CD4-positive, alpha-beta T cell treated with Interleukin-4 for 1 hour (primary cell): ENCODE measurements around the gene KAT8.
A peak's percentile ranks its signal among the peaks of the same experiment; 100 is the strongest.

ENCODE experiments used
- DNase-seq, 2 donors: peaks; one replicate each; pipeline ENCODE4 v3.0.0-alpha.2; 2020 to 2022

The KAT8 gene

DNA sequence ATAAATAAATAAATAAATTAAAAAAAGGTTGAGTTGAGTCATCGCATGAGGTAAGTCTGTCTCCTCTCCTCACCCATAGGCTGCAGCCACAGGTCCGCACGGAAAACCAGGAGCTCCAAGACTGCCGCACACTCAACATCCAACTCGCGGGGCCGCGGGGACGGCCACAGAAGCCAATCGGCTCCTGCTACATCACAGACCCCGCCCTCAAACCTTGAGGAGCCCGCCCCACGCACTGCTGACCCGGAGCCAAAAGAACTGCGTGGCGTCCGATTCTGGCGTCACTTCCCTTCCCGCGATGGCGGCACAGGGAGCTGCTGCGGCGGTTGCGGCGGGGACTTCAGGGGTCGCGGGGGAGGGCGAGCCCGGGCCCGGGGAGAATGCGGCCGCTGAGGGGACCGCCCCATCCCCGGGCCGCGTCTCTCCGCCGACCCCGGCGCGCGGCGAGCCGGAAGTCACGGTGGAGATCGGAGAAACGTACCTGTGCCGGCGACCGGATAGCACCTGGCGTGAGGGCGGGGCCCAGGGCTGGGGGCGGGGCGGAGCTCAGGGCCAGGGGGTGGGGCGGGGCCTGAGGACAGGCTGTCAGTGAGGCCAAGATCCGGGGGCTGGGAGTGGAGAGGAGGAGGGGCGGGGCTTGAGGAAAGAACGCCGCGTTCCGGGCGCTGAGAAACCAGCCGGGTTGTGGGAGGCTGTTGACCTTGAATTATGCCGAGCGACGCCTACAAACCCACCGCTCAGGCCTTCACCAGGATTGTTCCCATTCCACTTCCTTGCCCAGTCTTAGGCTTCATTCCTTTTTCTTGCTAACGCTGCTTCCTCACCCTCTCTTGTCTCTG lies at the start of gene KAT8:
Gene KAT8, plus strand, starts transcription at position 281 of the 839 bp plus-strand sequence. Its CDS starts 18 bp downstream, at position 299.
- DNase-seq = peak; percentile 98

DNA sequence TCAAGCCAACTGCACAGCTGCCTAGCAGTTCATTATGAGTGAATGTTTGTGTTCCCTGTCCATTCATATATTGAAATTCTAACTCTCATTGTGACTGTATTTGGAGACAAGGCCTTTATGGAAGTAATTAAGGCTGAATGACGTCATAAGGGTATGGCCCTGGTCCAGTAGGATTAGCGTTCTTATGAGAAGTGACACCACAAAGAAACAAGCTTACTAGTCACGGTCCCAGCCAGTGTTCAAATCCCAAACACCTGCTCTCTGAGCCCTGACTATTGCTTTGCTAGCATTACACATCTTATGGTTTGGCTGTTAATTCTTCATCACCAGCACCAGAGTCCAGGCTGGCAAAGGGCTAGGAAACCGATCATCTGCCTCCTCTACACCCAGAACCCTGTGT lies 45.6 kb upstream of the KAT8 start:
- DNase-seq = no peak

DNA sequence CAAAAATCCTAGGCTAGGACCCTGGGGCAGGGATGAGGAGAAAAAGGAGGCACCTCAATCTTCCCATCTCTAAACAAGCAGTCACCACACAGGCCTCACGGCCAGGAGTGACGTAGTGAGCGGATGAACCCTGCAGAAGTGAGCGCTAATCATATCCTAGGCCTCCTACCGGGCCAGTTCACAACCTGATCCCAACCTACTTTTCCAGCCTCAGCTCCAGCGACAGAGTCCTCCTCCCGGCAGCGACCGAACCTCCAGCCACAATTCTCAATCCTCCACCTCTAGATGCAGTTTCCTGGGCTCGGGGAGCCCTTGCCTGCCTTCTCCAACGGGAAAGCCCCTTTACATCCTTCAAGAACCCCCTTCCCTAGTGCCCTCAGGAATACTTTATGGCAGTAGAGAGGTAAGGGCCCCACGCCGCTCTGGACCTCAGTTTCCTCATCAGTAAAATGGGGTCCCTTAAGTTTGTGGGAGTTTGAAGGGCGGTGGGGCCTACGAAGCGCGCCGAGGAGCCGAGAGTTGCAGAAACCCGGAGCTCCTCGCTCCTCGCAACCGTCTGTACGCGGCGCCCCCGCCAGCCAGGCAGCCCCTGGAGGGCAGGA lies 44.8 kb upstream of the KAT8 start:
- peak in 1 of 2 donors; percentile 31 for DNase-seq

DNA sequence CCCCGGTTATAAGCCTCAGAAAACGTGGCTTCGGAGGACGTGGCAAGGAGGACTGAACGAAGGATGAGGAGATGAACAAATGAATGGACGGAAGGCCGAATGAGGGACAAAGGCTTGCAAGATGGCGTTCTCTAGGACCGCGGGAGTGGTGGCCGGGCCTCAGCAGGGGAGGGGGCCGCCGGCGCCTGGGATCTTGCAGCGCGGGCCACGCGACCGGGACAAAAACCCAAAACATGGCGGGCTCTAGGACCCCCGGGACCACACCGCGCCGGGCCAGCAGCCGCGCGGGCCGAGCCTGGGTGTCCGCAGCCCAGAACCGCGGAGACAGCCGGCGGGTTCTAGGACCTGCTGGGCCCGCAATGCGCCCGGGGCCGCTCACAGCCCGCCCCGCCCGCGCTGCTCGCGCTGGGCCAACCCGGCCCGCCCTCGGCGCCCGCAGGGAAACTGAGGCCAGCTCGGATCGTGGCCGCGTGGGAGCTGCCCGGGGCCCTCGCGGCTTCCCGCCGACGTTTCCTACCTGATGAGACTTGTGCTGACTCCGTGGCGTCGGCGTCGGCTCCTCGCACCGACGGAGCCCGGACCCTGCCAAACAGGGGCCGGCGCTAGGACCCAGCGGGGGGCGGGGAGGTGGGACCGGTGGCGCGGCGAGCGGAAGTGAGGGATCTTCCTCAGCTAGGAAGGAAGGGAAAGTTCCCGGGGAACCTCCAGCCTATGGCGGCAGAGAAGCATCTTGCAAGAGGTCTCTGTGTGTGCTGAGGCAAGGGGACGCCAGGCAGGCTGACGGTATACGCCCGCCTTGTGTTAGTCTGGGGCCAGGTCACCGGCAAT lies 44.1 kb upstream of the KAT8 start:
- peak; percentile 81 to 86 for DNase-seq

DNA sequence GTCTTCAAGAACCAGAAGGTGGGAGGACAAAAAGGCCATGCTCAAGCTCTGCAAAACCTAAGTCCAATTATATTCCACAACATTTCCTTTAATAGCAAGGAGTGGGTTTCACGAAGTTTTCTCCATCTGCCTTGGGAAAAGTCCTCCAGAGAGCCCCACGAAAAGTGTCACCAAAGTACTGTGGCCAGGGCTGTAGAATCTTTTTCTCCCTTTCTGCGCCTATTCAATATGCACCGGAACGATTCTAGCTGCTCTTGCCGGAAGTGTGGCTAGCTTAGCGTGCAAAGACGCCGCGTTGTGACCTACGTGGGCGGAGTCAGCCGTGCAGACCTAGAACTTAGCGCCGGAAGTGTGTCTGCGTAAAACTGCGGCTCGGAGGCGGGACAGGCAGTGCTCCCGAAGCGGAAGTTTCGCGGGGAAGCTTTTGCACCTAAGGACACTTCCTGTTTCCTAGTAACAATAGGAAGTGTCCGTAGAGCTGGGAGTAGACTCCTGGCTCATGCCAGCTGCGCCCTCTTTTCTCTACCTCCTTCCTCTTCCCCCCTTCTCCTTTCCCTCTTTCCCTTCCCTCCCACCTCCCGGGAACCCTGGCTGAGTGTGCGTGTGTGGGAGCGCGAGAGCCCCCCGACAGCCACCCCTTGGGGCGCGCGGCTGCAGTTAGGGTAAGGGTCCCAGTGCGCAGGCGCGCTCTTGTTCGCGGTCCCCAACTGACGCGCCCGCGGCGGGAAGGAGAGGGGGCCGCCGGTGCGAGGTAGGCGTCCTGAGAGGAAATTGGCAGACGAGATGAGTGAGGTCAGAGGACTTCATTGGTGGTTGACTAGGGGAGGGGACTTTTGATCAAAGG lies 43.3 kb upstream of the KAT8 start, which contains the start of the genes ZNF646 and ZNF668:
Gene ZNF646, plus strand, starts transcription at position 453 of the 844 bp plus-strand sequence. CDS start 1,903 bp downstream, outside the sequence.
Gene ZNF668, minus strand, starts transcription at position 271 of the 844 bp plus-strand sequence. CDS start 9,781 bp downstream, outside the sequence.
- peak; percentile 99 for DNase-seq

DNA sequence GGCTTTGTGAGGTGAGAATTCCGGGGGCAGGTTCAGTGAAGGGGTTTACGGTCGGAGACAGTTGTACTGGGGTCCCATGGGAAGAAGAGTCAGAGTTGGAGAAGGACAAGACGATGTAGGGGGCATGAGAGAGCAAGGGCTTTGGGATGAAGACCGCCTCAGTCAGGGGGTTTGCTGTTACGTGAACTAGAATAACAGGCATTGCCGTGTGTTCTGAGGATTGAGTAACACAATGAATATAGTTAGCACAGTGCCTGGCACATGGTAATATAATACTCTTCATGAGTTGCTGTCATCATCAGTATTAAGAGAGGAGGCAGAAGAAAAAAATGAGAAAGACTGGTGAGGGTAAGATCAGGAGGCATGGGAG lies 42.7 kb upstream of the KAT8 start:
- no peak for DNase-seq

DNA sequence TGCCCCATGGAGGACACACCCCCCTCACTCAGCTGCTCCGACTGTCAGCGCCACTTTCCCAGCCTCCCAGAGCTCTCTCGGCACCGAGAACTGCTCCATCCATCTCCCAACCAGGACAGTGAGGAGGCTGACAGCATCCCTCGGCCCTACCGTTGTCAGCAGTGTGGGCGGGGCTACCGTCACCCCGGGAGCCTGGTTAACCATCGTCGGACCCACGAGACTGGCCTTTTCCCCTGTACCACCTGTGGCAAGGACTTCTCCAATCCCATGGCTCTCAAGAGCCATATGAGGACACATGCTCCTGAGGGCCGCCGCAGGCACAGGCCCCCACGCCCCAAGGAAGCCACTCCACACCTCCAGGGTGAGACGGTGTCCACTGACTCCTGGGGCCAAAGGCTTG lies 41.1 kb upstream of the KAT8 start:
- DNase-seq = no peak

DNA sequence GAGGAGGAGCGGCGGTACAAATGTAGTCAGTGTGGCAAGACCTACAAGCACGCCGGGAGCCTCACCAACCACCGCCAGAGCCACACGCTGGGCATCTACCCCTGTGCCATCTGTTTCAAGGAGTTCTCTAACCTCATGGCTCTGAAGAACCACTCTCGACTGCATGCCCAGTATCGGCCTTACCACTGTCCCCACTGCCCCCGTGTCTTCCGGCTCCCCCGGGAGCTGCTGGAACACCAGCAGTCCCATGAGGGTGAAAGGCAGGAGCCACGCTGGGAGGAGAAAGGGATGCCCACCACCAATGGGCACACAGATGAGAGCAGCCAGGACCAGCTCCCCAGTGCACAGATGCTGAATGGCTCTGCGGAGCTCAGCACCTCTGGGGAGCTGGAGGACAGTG lies 40.4 kb upstream of the KAT8 start:
- no peak for DNase-seq

DNA sequence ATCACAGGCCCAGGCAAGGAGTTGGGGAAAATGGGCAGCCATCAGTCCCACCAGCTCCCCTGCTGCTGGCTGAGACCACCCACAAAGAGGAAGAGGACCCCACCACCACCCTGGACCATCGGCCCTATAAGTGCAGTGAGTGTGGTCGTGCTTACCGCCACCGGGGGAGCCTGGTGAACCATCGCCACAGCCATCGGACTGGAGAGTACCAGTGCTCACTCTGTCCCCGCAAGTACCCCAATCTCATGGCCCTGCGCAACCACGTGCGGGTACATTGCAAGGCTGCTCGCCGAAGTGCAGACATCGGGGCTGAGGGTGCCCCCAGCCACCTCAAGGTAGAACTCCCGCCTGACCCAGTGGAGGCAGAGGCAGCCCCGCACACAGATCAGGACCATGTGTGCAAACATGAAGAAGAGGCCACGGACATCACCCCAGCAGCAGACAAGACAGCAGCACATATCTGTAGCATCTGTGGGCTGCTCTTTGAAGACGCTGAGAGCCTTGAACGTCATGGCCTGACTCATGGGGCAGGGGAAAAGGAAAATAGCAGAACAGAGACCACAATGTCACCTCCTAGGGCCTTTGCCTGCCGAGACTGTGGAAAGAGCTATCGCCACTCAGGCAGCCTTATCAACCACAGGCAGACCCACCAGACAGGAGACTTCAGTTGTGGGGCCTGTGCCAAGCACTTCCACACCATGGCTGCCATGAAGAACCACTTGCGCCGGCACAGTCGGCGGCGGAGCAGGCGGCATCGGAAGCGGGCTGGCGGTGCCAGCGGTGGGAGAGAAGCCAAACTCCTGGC lies 39.7 kb upstream of the KAT8 start:
- DNase-seq = no peak

DNA sequence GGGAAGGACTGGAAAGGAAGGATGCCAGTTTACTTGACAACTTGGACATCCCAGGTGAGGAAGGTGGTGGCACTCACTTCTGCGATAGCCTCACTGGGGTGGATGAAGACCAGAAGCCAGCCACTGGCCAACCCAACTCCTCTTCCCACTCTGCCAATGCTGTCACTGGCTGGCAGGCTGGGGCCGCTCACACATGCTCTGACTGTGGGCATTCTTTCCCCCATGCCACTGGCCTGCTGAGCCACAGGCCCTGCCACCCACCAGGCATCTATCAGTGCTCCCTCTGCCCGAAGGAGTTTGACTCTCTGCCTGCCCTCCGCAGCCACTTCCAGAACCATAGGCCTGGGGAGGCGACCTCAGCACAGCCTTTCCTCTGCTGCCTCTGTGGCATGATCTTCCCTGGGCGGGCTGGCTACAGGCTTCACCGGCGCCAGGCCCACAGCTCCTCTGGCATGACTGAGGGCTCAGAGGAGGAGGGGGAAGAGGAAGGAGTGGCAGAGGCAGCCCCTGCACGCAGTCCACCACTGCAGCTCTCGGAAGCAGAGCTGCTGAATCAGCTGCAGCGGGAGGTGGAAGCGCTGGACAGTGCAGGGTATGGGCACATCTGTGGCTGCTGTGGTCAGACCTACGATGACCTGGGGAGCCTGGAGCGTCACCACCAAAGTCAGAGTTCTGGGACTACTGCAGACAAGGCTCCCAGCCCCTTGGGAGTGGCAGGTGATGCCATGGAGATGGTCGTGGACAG lies 38.7 kb upstream of the KAT8 start:
- no peak for DNase-seq

DNA sequence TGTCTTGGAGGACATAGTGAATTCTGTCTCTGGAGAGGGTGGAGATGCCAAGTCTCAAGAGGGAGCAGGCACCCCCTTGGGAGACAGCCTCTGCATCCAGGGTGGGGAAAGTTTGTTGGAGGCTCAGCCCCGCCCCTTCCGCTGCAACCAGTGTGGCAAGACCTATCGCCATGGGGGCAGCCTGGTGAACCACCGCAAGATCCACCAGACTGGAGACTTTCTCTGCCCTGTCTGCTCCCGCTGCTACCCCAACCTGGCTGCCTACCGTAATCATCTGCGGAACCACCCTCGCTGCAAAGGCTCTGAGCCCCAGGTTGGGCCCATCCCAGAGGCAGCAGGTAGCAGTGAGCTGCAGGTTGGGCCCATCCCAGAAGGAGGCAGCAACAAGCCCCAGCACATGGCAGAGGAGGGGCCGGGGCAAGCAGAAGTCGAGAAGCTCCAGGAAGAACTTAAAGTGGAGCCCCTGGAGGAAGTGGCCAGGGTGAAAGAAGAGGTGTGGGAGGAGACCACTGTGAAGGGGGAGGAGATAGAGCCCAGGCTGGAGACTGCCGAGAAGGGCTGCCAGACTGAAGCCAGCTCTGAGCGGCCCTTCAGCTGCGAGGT lies 38.0 kb upstream of the KAT8 start:
- no peak for DNase-seq

DNA sequence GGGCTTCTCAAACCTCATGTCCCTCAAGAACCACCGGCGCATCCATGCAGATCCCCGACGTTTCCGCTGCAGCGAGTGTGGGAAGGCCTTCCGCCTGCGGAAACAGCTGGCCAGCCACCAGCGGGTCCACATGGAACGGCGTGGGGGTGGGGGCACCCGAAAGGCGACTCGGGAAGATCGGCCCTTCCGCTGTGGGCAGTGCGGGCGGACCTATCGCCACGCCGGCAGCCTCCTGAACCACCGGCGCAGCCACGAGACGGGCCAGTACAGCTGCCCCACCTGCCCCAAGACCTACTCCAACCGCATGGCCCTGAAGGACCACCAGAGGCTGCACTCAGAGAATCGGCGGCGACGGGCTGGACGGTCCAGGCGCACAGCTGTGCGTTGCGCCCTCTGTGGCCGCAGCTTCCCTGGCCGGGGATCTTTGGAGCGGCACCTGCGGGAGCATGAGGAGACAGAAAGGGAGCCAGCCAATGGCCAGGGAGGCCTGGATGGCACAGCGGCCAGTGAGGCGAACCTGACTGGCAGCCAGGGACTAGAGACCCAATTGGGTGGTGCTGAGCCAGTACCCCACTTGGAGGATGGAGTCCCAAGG lies 37.3 kb upstream of the KAT8 start:
- DNase-seq = no peak

DNA sequence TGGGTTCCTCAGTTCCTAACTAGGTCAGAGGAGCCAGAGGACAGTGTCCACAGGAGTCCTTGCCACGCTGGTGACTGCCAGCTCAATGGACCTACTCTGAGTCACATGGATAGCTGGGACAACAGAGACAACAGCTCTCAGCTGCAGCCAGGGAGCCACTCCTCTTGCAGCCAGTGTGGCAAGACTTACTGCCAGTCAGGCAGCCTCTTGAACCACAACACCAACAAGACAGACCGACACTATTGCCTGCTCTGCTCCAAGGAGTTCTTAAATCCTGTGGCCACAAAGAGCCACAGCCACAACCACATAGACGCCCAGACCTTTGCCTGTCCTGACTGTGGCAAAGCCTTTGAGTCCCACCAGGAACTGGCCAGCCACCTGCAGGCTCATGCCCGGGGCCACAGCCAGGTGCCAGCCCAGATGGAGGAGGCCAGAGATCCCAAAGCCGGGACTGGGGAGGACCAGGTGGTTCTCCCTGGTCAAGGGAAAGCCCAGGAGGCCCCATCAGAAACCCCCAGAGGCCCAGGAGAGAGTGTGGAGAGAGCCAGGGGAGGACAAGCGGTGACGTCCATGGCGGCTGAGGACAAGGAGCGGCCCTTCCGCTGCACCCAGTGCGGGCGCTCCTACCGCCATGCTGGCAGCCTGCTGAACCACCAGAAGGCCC lies 36.6 kb upstream of the KAT8 start:
- DNase-seq = no peak

DNA sequence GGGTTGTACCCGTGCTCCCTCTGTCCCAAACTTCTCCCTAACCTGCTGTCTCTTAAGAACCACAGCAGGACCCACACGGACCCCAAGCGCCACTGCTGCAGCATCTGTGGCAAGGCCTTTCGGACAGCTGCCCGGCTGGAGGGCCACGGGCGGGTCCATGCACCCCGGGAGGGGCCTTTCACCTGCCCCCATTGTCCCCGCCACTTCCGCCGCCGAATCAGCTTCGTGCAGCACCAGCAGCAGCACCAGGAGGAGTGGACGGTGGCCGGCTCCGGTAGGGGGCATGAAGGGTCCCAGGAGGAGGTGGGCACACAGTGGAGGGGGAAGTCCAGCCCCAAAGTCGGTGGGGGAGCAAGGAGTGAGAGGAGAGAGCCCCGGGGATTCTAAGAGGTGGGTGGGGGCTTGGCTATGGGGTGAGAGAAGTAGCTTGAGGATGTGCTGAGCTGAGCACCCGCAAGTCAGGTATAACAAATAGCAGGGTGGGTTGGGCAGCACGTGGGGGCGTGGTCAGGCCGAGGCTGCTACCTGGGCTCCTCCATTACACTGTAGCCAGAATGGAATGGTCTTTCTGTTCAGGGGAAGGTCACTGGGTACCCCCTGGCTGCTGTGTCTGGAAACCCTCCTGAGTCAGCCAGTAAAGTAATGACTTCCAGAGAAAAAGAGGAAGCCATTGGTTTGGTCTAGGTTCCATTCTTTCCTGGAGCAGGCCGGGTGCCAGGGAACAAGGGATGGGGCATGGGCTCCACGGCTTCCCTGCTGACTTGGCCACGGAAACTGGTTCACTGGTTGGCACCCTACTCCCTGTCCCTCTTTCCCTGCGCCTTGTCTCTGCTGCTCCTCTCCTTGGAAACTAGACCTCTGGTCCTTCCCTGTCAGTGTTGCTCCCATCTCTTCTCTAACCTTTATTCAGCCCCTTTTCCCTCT lies 35.8 kb upstream of the KAT8 start:
- DNase-seq = no peak

DNA sequence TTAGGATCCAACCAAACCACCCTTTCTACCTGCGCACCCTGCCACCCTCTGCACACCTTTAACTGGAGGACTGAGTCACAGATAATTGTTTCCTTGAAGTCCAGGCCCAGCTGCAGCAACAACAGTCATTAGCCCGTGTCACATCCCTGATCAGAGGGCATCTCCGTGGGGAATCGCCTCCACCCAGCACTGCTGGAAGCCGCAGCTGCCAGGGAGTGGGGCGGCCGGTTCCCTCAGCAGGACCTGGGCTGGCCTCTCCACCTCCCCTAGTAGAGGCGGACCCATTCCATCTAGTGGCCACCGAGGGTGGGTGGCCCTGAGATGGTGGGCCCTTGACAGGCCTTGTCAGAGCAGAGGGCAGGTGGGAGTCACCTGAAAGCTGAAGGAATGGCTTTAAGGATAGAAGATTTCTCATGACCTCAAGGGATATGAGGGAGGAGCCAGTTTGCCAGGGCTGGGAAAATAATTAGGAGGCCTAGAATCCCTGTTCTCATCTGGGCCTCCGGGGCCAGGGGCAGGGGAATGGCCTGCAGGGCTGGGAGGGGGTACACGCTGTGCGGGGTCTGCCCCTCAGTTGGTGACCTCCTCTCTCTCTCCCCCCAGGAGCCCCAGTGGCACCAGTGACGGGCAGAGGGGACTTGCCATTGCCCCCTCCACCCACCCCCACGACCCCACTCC lies 35.0 kb upstream of the KAT8 start:
- no peak for DNase-seq

DNA sequence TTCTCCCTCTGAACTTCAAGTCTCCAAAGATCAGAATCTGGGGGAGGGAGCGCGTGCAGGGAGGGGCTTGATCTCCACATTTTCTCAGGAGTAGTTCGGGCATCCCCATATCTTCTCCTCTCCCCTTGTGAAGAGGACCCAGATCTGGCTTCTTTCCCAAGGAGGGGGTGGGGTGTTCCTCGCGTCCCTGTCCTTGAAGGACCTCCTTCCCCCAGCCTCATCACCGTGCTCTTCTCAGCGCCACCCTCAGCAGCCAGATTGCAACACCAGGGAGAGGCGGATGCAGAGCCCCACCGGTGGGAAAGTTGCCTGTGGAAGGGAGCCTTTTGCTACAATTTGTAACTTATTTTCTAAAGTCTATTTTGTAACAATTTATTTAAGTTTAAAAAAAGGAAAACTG lies 34.4 kb upstream of the KAT8 start:
- no peak for DNase-seq

DNA sequence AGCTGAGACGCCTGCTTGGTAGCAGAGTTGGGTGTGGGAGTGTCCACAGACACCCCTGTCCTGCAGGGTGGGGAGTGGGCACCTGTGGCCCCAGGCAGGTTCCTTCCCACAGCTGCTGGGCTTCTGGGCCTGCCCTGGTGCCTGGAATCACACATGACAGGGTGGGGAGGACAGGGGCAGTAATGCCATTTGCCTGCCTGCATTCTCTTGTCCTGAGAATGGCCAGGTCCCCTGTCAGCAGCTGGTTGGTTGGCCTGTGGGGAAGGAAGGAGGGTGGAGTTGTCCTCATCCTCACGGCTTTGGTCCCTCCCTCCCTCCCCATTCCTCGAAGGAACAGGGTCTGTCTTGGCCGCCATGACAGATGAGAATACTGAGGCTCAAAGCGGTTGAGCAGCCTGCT lies 33.9 kb upstream of the KAT8 start:
- DNase-seq = no peak

DNA sequence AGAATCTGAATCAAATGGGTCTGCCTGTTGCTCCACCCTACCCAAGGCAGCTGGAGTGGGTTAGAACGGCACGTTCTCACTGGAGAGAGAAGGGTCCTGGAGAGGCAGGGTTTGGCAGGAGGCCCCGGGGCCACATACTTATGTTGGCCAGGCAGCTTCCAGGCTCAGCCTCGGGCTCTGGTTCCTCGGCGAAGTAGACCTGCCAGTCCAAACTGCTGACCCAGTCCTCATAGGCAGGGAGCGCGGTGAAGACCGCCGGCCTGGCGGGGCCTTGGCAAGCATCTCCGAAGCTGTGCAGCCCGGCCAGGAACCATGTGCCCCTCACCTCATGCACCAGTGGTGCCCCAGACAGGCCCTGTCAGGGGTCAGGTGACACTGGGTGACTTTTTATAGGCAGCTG lies 33.5 kb upstream of the KAT8 start:
- no peak for DNase-seq
